WERI-Rb-1 (cell line): ENCODE measurements around the gene CHGA.
A peak's percentile ranks its signal among the peaks of the same experiment; 100 is the strongest.

ENCODE experiments used
- DNase-seq: peaks from one replicate; pipeline ENCODE4 v3.0.0-alpha.2; 2020
- H3K27ac ChIP-seq: fragments of 250-450 bp; sonication (Bioruptor Pico); 2 replicates; pipeline ENCODE4 v1.5.1; 2020; ENCODE audit warnings: mild to moderate bottlenecking, moderate library complexity
- H3K27me3 ChIP-seq: fragments of 250-450 bp; sonication (Bioruptor Pico); 2 replicates; pipeline ENCODE4 v1.5.1; 2021; ENCODE audit warnings: mild to moderate bottlenecking, low read depth, moderate library complexity; ENCODE audit not compliant: insufficient read depth, severe bottlenecking
- H3K36me3 ChIP-seq: fragments of 250-450 bp; sonication (Bioruptor Pico); 2 replicates; pipeline ENCODE4 v1.5.1; 2020; ENCODE audit warnings: mild to moderate bottlenecking, moderate library complexity
- H3K4me3 ChIP-seq: 2 replicates; pipeline ENCODE4 v1.5.1; 2011; ENCODE audit warnings: low read depth, mild to moderate bottlenecking, control low read depth, low read length
- H3K9me3 ChIP-seq: fragments of 250-450 bp; sonication (Bioruptor Pico); 2 replicates; pipeline ENCODE4 v1.5.1; 2021; ENCODE audit warnings: mild to moderate bottlenecking, moderate library complexity; ENCODE audit not compliant: severe bottlenecking
- TF ChIP-seq, protein P1 (sequence below): IDR thresholded peaks from 2 replicates; pipeline ENCODE4 v1.5.1; 2011; ENCODE audit warnings: low read depth, mild to moderate bottlenecking, control low read depth, inconsistent platforms, low read length

Gene CHGA

DNA sequence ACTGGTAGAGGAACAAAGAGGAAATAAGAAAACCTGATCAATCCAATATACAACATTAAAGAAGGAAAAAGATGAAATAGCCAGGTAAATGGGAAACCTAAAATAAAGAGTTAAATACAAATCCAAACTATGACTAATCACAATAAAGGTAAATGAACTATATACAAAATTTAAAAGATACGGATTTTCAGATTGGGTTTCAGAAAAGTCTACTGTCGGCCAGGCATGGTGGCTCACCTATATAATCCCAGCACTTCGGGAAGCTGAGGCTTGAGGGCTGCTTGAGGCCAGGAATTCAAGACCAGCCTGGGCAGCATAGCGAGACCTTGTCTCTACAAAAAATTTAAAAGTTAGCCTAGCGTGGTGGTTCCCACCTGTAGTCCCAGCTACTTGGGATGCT lies 39.9 kb upstream of the CHGA start:
- Histone ChIP-seq H3K36me3 (no peaks in the 10 kb centered on the region), H3K9me3 (no peaks in the 10 kb centered on the region), H3K27me3 (no peaks in the 10 kb centered on the region), H3K27ac (no peak overlapping the region), H3K4me3 (no peak overlapping the region)
- TF ChIP-seq, protein P1, sequence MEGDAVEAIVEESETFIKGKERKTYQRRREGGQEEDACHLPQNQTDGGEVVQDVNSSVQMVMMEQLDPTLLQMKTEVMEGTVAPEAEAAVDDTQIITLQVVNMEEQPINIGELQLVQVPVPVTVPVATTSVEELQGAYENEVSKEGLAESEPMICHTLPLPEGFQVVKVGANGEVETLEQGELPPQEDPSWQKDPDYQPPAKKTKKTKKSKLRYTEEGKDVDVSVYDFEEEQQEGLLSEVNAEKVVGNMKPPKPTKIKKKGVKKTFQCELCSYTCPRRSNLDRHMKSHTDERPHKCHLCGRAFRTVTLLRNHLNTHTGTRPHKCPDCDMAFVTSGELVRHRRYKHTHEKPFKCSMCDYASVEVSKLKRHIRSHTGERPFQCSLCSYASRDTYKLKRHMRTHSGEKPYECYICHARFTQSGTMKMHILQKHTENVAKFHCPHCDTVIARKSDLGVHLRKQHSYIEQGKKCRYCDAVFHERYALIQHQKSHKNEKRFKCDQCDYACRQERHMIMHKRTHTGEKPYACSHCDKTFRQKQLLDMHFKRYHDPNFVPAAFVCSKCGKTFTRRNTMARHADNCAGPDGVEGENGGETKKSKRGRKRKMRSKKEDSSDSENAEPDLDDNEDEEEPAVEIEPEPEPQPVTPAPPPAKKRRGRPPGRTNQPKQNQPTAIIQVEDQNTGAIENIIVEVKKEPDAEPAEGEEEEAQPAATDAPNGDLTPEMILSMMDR: no peak
- no peak for DNase-seq

DNA sequence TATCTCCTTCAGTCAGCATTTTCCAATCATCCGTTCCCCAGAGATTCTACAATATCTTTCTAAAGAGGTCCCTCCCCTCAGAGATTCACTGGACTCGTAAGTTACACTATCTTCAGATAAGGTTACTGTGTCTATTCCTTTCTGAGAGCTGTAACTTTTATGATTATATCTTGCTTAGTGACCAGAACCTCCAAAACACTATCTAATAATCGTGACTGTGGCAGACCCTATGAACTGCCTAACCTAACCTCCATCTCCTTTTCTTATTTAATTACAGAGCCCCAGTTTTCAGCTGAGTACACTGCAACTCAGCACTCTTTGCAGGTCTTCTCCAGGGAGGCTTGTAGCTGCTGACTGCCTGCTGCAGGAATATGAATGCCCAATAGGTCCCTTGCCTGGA lies 38.5 kb upstream of the CHGA start:
- Histone ChIP-seq H3K27ac (0 out of 2 replicates have a peak overlapping the region, but pooled peaks have one; percentile 35), H3K4me3 (no peak overlapping the region), H3K36me3 (no peaks in the 10 kb centered on the region), H3K27me3 (no peaks in the 10 kb centered on the region), H3K9me3 (peaks cover 5% of the 10 kb centered on the region)
- TF ChIP-seq, protein P1: no peak
- no peak for DNase-seq

DNA sequence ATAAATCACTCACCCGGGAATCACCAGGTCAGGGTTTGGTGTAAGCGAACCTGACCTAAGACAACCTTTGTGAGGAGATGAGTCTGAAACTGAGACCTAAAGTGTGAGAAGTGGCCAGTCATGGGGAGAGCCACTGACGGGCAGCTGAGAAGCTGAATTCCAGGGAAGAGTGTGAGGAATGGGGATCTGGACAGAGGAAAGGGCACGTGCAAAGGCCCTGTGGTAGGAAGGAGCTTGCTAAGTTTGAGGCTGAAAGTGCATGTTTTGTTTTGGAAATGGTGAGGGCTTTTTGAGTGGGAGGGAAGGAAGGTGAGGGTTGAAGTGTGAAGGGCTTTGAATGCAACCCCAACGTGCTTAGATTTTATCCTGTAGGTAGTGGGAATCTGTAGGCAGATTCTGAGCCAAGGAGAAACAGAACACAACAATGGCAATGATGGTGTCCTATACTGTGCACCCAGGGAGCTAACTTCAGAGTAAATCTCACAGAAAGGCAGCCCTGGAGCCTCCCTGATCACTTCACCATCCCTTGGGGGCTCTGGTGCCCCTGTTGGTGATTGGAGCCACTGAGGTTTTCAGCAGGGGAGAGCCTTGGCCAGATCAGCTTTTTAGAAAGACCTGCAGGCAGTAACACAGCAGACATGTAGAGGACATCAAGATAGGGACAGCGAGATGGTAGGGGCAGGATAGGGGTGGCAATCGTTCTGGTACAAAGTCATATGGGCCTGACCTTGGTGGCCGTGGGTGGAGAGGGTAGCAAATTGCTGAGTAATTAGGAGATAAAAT lies 37.5 kb upstream of the CHGA start:
- TF ChIP-seq, protein P1: no peak
- Histone ChIP-seq H3K4me3 (no peak overlapping the region), H3K27me3 (no peaks in the 10 kb centered on the region), H3K36me3 (no peaks in the 10 kb centered on the region), H3K27ac (peak overlapping the region; percentile 91), H3K9me3 (peaks cover 7% of the 10 kb centered on the region)
- no peak for DNase-seq

DNA sequence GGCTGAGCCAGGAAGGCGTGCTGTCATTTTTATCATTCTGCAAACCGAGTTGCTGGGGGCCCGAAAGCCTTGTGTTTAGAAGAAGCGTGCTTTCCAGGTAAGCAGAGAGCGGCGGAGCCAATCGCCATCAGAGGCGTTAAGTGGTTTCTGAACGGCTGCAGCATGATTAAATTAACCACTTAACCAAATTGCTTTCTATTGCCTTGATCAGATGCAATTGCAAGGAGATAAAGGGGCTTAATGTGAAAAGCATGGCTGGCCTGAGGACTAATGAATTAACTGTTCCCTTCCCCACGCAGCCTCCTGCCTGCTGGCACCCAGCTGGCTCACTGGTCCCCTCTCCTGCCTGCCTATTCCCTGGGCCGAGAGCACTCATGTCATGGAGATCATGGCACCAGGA lies 36.6 kb upstream of the CHGA start:
- Histone ChIP-seq H3K27me3 (no peaks in the 10 kb centered on the region), H3K27ac (peak overlapping the region; percentile 91), H3K9me3 (peaks cover 7% of the 10 kb centered on the region), H3K36me3 (no peaks in the 10 kb centered on the region), H3K4me3 (no peak overlapping the region)
- peak; percentile 90 for DNase-seq
- TF ChIP-seq, protein P1: no peak

DNA sequence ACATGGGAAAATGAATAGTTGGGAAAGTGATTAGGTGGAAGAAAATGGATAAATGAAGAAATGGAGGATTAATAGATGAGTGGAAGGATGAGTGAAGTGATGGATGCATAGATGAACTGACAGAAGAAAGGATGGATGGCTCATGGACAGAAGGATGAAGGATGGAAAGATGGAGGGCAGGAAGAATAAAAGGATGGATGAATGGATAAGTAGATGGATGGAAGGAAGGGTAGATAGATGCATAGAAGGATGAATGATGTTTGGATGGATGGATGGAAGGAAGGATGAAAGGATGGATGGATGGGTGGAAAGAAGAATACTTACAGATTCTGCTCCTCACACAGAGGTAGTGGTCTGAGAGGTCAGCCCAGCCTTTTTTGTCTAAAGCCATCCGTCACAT lies 35.8 kb upstream of the CHGA start:
- peaks cover 7% of the 10 kb centered on the region for H3K9me3 ChIP-seq
- H3K36me3 ChIP-seq: no peaks in the 10 kb centered on the region
- H3K27ac ChIP-seq: peak overlapping the region; percentile 91
- no peak for DNase-seq
- no peaks in the 10 kb centered on the region for H3K27me3 ChIP-seq
- TF ChIP-seq, protein P1: no peak
- H3K4me3 ChIP-seq: no peak overlapping the region

DNA sequence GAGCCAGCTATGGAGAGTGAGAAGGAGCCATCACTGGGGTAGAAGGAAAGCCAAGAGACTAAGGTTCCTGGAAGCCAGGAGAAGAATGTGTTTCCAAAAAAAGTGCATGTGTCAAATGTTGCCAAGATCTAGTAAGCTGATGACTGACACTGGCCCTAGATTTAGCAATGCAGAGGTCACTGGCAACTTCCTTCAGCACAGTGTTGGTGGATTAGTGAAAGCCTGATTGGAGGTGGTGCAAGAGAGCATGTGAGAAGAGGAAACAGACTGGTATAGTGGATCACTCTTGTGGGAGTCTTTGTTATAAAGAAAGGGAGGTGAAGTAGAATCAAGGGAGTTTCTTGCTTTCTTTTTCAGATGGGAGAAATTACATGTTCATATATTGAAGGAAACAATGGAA lies 34.1 kb upstream of the CHGA start:
- H3K27ac ChIP-seq: no peak overlapping the region
- H3K36me3 ChIP-seq: no peaks in the 10 kb centered on the region
- TF ChIP-seq, protein P1: no peak
- no peak for DNase-seq
- H3K9me3 ChIP-seq: peaks cover 7% of the 10 kb centered on the region
- H3K27me3 ChIP-seq: no peaks in the 10 kb centered on the region
- no peak overlapping the region for H3K4me3 ChIP-seq
